GM23338 (cell line): Measurements from ENCODE around the gene BIN1. TPM values are rescaled to one million over a fixed set of nuclear protein-coding genes. Genes with fewer than 3 reads are reported as not detected.
A peak's percentile ranks its signal among the peaks of the same experiment; 100 is the strongest.

Experiments
- ATAC-seq: fragments of 200-7000 bp; cut with Tn5 transposase; 3 replicates; pipeline ENCODE4 v1.9.1; 2020
- DNase-seq: peaks from one replicate; pipeline ENCODE4 v3.0.0-alpha.2; 2015; ENCODE audit warnings: low spot score
- H2AFZ ChIP-seq: fragments of 200-600 bp; sonication (generic); 2 replicates; pipeline ENCODE4 v1.8.0; 2016; ENCODE audit warnings: antibody characterized with exemption, mild to moderate bottlenecking, moderate library complexity
- H3F3A ChIP-seq: fragments of 200-600 bp; sonication (generic); replicated peaks from 2 replicates; pipeline ENCODE4 v1.8.0; 2017; ENCODE audit warnings: antibody characterized with exemption, mixed run types, low read depth
- H3K27ac ChIP-seq: fragments of 200-600 bp; sonication (generic); 2 replicates; pipeline ENCODE4 v1.6.1; 2016; ENCODE audit warnings: low read depth
- H3K27me3 ChIP-seq: fragments of 200-600 bp; sonication (generic); 2 replicates; pipeline ENCODE4 v1.8.0; 2016; ENCODE audit warnings: mild to moderate bottlenecking, mixed run types, moderate library complexity; ENCODE audit not compliant: insufficient read depth
- H3K36me3 ChIP-seq: fragments of 200-600 bp; sonication (generic); 2 replicates; pipeline ENCODE4 v1.8.0; 2016; ENCODE audit warnings: mild to moderate bottlenecking; ENCODE audit not compliant: insufficient read depth
- H3K4me1 ChIP-seq: fragments of 200-600 bp; sonication (generic); 2 replicates; pipeline ENCODE4 v1.8.0; 2016; ENCODE audit warnings: mild to moderate bottlenecking, moderate library complexity; ENCODE audit not compliant: insufficient read depth
- H3K4me2 ChIP-seq: fragments of 200-600 bp; sonication (generic); 2 replicates; pipeline ENCODE4 v1.7.1; 2017; ENCODE audit warnings: mixed run types
- H3K4me3 ChIP-seq: fragments of 200-600 bp; sonication (generic); 2 replicates; pipeline ENCODE4 v1.6.1; 2016; ENCODE audit warnings: mixed run types
- H3K79me2 ChIP-seq: fragments of 200-600 bp; sonication (generic); replicated peaks from 2 replicates; pipeline ENCODE4 v1.8.0; 2017; ENCODE audit warnings: mild to moderate bottlenecking; ENCODE audit not compliant: insufficient read depth
- H3K9me2 ChIP-seq: fragments of 200-600 bp; sonication (generic); 2 replicates; pipeline ENCODE4 v1.8.0; 2017; ENCODE audit not compliant: insufficient read depth
- H4K20me1 ChIP-seq: fragments of 200-600 bp; sonication (generic); replicated peaks from 2 replicates; pipeline ENCODE4 v1.8.0; 2017; ENCODE audit warnings: mild to moderate bottlenecking; ENCODE audit not compliant: insufficient read depth
- H3K27ac Mint-ChIP-seq: 2 replicates; pipeline ENCODE4 v1.8.0; 2020; ENCODE audit warnings: inconsistent platforms, mild to moderate bottlenecking, moderate library complexity, mixed read lengths
- H3K27me3 Mint-ChIP-seq: 3 replicates; pipeline ENCODE4 v1.8.0; 2022; ENCODE audit warnings: low read depth, mild to moderate bottlenecking, moderate library complexity, mixed read lengths, inconsistent platforms; ENCODE audit not compliant: insufficient read depth, poor library complexity
- H3K36me3 Mint-ChIP-seq: 3 replicates; pipeline ENCODE4 v1.8.0; 2021; ENCODE audit warnings: low read depth, mild to moderate bottlenecking, inconsistent platforms, moderate library complexity, mixed read lengths
- H3K4me1 Mint-ChIP-seq: 3 replicates; pipeline ENCODE4 v1.8.0; 2020; ENCODE audit warnings: mild to moderate bottlenecking, inconsistent platforms, mixed read lengths
- H3K4me3 Mint-ChIP-seq: 3 replicates; pipeline ENCODE4 v1.8.0; 2021; ENCODE audit warnings: moderate library complexity, mild to moderate bottlenecking, inconsistent platforms, mixed read lengths
- H3K9me3 Mint-ChIP-seq: 3 replicates; pipeline ENCODE4 v1.8.0; 2020; ENCODE audit warnings: moderate library complexity, mild to moderate bottlenecking, inconsistent platforms, mixed read lengths
- CREB1 ChIP-seq: fragments of 250-450 bp; sonication (Bioruptor Pico); IDR thresholded peaks from 2 replicates; pipeline ENCODE4 v1.5.0; 2020; ENCODE audit warnings: low read depth, mild to moderate bottlenecking, moderate library complexity
- ETS1 ChIP-seq: IDR thresholded peaks from 2 replicates; pipeline ENCODE4 v1.6.1; 2016; ENCODE audit warnings: antibody characterized with exemption
- EZH2 ChIP-seq: fragments of 200-600 bp; sonication (generic); IDR thresholded peaks from one replicate; pipeline ENCODE4 v1.8.0; 2017; ENCODE audit warnings: antibody characterized with exemption, mild to moderate bottlenecking, low read depth; ENCODE audit not compliant: unreplicated experiment
- EZH2phosphoT487 ChIP-seq: fragments of 200-600 bp; sonication (generic); IDR thresholded peaks from one replicate; pipeline ENCODE4 v1.8.1; 2018; ENCODE audit warnings: antibody characterized with exemption; ENCODE audit not compliant: unreplicated experiment
- JUNB ChIP-seq: IDR thresholded peaks from one replicate; pipeline ENCODE4 v1.6.1; 2016; ENCODE audit warnings: antibody characterized with exemption; ENCODE audit not compliant: unreplicated experiment
- NANOG ChIP-seq: IDR thresholded peaks from 2 replicates; pipeline ENCODE4 v1.6.1; 2016; ENCODE audit warnings: antibody characterized with exemption, borderline replicate concordance
- POLR2AphosphoS5 ChIP-seq: IDR thresholded peaks from 2 replicates; pipeline ENCODE4 v1.6.1; 2016; ENCODE audit warnings: antibody characterized with exemption, low read depth
- STAT1 ChIP-seq: IDR thresholded peaks from one replicate; pipeline ENCODE4 v1.6.1; 2016; ENCODE audit warnings: antibody characterized with exemption; ENCODE audit not compliant: unreplicated experiment
- ZNF114 ChIP-seq: fragments of 250-450 bp; sonication (Bioruptor Pico); IDR thresholded peaks from 2 replicates; pipeline ENCODE4 v1.5.0; 2020; ENCODE audit warnings: mild to moderate bottlenecking, moderate library complexity
- ZNF331 ChIP-seq: fragments of 250-450 bp; sonication (Bioruptor Pico); IDR thresholded peaks from 2 replicates; pipeline ENCODE4 v1.5.0; 2020; ENCODE audit warnings: low read depth, mild to moderate bottlenecking, moderate library complexity
- polyA plus RNA-seq: library from polyadenylated mRNA; unstranded; fragments of >200 nt; fragmentation: Nextera tagmentation; extraction: Ambion mirVana; gene quantifications from 2 replicates; pipeline ENCODE4 v1.2.1, GENCODE V29; 2016
- total RNA-seq: library from RNA; depleted of rRNA; stranded (reverse); fragments of >200 nt; shearing (Covaris generic); gene quantifications from 2 replicates; pipeline ENCODE4 v1.2.3, GENCODE V29; 2014
- TF ChIP-seq, protein P1 (sequence below): fragments of 250-450 bp; sonication (Bioruptor Pico); IDR thresholded peaks from 2 replicates; pipeline ENCODE4 v1.5.0; 2020; ENCODE audit warnings: mild to moderate bottlenecking, moderate library complexity
- TF ChIP-seq, protein P2 (sequence below), 2 experiments: fragments of 200-600 bp in 1 of 2; sonication (generic) in 1 of 2; conservative IDR thresholded peaks; 2 replicates each; pipeline versions ENCODE4 v1.5.1 to v1.6.1; 2016 to 2017; ENCODE audit warnings: antibody characterized with exemption in 2 of 2, low read depth in 2 of 2, mild to moderate bottlenecking in 2 of 2, moderate library complexity in 1 of 2
- TF ChIP-seq, protein P3 (sequence below): IDR thresholded peaks from one replicate; pipeline ENCODE4 v1.6.1; 2018; ENCODE audit warnings: antibody characterized with exemption; ENCODE audit not compliant: unreplicated experiment

The BIN1 gene
- total and polyA plus RNA-seq, 2 experiments from 2014 or later = 30.1 to 56.4 TPM

DNA sequence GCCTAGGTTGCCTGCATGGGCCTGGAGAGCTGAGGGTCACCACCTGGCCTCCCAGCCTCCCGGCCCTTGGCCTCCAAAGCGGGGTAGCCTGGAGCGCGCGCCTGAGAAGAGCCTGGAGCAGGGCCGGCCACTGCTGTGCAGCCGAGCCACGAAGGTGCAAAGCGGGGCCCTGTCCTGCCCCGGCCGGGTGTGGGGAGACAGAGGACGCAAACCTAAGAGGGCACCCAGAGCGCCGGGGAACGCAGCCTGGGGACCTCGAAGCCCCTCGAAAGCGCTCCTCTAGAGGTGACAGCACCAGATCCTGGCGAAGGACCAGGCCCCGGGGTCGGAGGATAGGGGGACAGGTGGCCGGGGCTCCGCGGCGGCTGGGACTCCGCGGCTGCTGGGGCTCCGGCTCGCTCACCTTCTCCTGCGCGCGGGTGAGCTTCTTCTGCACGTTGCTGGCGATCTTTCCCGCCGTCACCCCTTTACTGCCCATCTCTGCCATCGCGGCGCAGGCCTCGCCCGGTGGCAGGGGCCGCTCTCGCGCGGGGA, 430 bp downstream of the BIN1 start:
- peak; percentile 64 for DNase-seq
- Histone ChIP-seq H3K4me3 (peak overlapping the region; percentile 85), H3K9me2 (no peaks in the 10 kb centered on the region), H3F3A (peaks cover 9% of the 10 kb centered on the region), H2AFZ (peak overlapping the region; percentile 86), H3K79me2 (peaks cover 33% of the 10 kb centered on the region), H3K4me1 (peaks cover 20% of the 10 kb centered on the region), H4K20me1 (no peaks in the 10 kb centered on the region; the same call in 1 of the 2 replicates), H3K36me3 (no peaks in the 10 kb centered on the region), H3K27ac (no peak overlapping the region), H3K27me3 (0 out of 2 replicates have a peak, but pooled peaks cover 11% of the 10 kb centered on the region), H3K4me2 (peak overlapping the region; percentile 95)
- TF ChIP-seq EZH2phosphoT487 (no peak), NANOG (no peak), ETS1 (no peak), ZNF331 (CRISPR knock-in tag) (no peak), CREB1 (CRISPR knock-in tag) (no peak), JUNB (no peak), POLR2AphosphoS5 (no peak), ZNF114 (CRISPR knock-in tag) (no peak), STAT1 (no peak), EZH2 (no peak)
- TF ChIP-seq, protein P1, sequence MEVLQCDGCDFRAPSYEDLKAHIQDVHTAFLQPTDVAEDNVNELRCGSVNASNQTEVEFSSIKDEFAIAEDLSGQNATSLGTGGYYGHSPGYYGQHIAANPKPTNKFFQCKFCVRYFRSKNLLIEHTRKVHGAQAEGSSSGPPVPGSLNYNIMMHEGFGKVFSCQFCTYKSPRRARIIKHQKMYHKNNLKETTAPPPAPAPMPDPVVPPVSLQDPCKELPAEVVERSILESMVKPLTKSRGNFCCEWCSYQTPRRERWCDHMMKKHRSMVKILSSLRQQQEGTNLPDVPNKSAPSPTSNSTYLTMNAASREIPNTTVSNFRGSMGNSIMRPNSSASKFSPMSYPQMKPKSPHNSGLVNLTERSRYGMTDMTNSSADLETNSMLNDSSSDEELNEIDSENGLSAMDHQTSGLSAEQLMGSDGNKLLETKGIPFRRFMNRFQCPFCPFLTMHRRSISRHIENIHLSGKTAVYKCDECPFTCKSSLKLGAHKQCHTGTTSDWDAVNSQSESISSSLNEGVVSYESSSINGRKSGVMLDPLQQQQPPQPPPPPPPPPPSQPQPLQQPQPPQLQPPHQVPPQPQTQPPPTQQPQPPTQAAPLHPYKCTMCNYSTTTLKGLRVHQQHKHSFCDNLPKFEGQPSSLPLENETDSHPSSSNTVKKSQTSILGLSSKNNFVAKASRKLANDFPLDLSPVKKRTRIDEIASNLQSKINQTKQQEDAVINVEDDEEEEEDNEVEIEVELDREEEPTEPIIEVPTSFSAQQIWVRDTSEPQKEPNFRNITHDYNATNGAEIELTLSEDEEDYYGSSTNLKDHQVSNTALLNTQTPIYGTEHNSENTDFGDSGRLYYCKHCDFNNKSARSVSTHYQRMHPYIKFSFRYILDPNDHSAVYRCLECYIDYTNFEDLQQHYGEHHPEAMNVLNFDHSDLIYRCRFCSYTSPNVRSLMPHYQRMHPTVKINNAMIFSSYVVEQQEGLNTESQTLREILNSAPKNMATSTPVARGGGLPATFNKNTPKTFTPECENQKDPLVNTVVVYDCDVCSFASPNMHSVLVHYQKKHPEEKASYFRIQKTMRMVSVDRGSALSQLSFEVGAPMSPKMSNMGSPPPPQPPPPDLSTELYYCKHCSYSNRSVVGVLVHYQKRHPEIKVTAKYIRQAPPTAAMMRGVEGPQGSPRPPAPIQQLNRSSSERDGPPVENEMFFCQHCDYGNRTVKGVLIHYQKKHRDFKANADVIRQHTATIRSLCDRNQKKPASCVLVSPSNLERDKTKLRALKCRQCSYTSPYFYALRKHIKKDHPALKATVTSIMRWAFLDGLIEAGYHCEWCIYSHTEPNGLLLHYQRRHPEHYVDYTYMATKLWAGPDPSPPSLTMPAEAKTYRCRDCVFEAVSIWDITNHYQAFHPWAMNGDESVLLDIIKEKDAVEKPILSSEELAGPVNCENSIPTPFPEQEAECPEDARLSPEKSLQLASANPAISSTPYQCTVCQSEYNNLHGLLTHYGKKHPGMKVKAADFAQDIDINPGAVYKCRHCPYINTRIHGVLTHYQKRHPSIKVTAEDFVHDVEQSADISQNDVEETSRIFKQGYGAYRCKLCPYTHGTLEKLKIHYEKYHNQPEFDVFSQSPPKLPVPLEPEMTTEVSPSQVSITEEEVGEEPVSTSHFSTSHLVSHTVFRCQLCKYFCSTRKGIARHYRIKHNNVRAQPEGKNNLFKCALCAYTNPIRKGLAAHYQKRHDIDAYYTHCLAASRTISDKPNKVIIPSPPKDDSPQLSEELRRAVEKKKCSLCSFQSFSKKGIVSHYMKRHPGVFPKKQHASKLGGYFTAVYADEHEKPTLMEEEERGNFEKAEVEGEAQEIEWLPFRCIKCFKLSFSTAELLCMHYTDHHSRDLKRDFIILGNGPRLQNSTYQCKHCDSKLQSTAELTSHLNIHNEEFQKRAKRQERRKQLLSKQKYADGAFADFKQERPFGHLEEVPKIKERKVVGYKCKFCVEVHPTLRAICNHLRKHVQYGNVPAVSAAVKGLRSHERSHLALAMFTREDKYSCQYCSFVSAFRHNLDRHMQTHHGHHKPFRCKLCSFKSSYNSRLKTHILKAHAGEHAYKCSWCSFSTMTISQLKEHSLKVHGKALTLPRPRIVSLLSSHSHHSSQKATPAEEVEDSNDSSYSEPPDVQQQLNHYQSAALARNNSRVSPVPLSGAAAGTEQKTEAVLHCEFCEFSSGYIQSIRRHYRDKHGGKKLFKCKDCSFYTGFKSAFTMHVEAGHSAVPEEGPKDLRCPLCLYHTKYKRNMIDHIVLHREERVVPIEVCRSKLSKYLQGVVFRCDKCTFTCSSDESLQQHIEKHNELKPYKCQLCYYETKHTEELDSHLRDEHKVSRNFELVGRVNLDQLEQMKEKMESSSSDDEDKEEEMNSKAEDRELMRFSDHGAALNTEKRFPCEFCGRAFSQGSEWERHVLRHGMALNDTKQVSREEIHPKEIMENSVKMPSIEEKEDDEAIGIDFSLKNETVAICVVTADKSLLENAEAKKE = no peak
- TF ChIP-seq, protein P2, sequence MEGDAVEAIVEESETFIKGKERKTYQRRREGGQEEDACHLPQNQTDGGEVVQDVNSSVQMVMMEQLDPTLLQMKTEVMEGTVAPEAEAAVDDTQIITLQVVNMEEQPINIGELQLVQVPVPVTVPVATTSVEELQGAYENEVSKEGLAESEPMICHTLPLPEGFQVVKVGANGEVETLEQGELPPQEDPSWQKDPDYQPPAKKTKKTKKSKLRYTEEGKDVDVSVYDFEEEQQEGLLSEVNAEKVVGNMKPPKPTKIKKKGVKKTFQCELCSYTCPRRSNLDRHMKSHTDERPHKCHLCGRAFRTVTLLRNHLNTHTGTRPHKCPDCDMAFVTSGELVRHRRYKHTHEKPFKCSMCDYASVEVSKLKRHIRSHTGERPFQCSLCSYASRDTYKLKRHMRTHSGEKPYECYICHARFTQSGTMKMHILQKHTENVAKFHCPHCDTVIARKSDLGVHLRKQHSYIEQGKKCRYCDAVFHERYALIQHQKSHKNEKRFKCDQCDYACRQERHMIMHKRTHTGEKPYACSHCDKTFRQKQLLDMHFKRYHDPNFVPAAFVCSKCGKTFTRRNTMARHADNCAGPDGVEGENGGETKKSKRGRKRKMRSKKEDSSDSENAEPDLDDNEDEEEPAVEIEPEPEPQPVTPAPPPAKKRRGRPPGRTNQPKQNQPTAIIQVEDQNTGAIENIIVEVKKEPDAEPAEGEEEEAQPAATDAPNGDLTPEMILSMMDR (conservative IDR thresholded peaks at IDR 0.05; ENCODE audit: low read depth in 2 of 2) = no peak
- TF ChIP-seq, protein P3, sequence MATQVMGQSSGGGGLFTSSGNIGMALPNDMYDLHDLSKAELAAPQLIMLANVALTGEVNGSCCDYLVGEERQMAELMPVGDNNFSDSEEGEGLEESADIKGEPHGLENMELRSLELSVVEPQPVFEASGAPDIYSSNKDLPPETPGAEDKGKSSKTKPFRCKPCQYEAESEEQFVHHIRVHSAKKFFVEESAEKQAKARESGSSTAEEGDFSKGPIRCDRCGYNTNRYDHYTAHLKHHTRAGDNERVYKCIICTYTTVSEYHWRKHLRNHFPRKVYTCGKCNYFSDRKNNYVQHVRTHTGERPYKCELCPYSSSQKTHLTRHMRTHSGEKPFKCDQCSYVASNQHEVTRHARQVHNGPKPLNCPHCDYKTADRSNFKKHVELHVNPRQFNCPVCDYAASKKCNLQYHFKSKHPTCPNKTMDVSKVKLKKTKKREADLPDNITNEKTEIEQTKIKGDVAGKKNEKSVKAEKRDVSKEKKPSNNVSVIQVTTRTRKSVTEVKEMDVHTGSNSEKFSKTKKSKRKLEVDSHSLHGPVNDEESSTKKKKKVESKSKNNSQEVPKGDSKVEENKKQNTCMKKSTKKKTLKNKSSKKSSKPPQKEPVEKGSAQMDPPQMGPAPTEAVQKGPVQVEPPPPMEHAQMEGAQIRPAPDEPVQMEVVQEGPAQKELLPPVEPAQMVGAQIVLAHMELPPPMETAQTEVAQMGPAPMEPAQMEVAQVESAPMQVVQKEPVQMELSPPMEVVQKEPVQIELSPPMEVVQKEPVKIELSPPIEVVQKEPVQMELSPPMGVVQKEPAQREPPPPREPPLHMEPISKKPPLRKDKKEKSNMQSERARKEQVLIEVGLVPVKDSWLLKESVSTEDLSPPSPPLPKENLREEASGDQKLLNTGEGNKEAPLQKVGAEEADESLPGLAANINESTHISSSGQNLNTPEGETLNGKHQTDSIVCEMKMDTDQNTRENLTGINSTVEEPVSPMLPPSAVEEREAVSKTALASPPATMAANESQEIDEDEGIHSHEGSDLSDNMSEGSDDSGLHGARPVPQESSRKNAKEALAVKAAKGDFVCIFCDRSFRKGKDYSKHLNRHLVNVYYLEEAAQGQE = no peak
- Mint-ChIP-seq H3K27ac (no peak overlapping the region), H3K9me3 (no peaks in the 10 kb centered on the region; the same call in 2 of the 3 replicates), H3K4me1 (peaks cover 30% of the 10 kb centered on the region), H3K36me3 (0 out of 3 replicates have a peak, but pooled peaks cover 5% of the 10 kb centered on the region), H3K4me3 (peak overlapping the region; percentile 72), H3K27me3 (peaks cover 10% of the 10 kb centered on the region)
- ATAC-seq = peak; percentile 21
